Skeletal muscle tissue (tissue), 4 donors: ENCODE results near the gene ASGR1. TPM values are rescaled to one million over a fixed set of nuclear protein-coding genes. Genes with fewer than 3 reads are reported as not detected.
"Not testable (repeated sequence)": the region's sequence is repeated elsewhere in the genome, so short reads cannot be mapped to it uniquely, and the experiment has no call there.

ENCODE experiments used
- H3K27ac ChIP-seq: one replicate; pipeline ENCODE4 v1.7.0; 2013; ENCODE audit warnings: mild to moderate bottlenecking, low read depth, low read length, inconsistent platforms
- H3K27me3 ChIP-seq, 3 donors: one replicate each; pipeline ENCODE4 v1.7.0; 2013; ENCODE audit warnings: low read length in 3 of 3; ENCODE audit not compliant: control insufficient read depth in 3 of 3, insufficient read depth in 3 of 3
- H3K36me3 ChIP-seq, 3 donors: one replicate each; pipeline ENCODE4 v1.7.0; 2013; ENCODE audit warnings: low read length in 3 of 3; ENCODE audit not compliant: control insufficient read depth in 3 of 3, insufficient read depth in 3 of 3
- H3K4me1 ChIP-seq, 3 donors: one replicate each; pipeline ENCODE4 v1.7.0; 2013; ENCODE audit warnings: low read length in 3 of 3, mild to moderate bottlenecking in 3 of 3; ENCODE audit not compliant: control insufficient read depth in 3 of 3, insufficient read depth in 3 of 3
- H3K4me3 ChIP-seq, 3 donors: one replicate each; pipeline ENCODE4 v1.7.0; 2013; ENCODE audit warnings: low read length in 3 of 3
- H3K9ac ChIP-seq, 3 donors: one replicate each; pipeline ENCODE4 v1.7.0; 2013; ENCODE audit warnings: low read length in 3 of 3, mild to moderate bottlenecking in 3 of 3, moderate library complexity in 2 of 3, low read depth in 1 of 3
- H3K9me3 ChIP-seq, 3 donors: one replicate each; pipeline ENCODE4 v1.7.0; 2013; ENCODE audit warnings: low read length in 3 of 3; ENCODE audit not compliant: control insufficient read depth in 3 of 3
- total RNA-seq: library from RNA; depleted of rRNA; stranded (reverse); fragments of >200 nt; gene quantifications from one replicate; pipeline ENCODE4 v1.2.3, GENCODE V29; 2014
- donor health status: Osteomylitis.

Gene ASGR1
- total RNA-seq, 1 donor from 2014 or later = 1.0 TPM

GRCh38 chr17:7177191-7177953 lies 1.8 kb downstream of the ASGR1 start:
- peak overlapping the region; percentile 48 to 60 (median 50) for H3K4me3 ChIP-seq
- H3K36me3 ChIP-seq = no peaks in the 10 kb centered on the region
- H3K9me3 ChIP-seq = no peaks in the 10 kb centered on the region
- H3K9ac ChIP-seq = peak overlapping the region in 1 of 3 donors; percentile 62
- H3K27ac ChIP-seq = no peak overlapping the region
- H3K4me1 ChIP-seq = peaks cover 17 to 19% (median 17%) of the 10 kb centered on the region in 3 donors
- peaks cover 41 to 54% (median 52%) of the 10 kb centered on the region in 3 donors for H3K27me3 ChIP-seq

GRCh38 chr17:7176841-7177190 lies 2.4 kb downstream of the ASGR1 start:
- Histone ChIP-seq H3K36me3 (no peaks in the 10 kb centered on the region), H3K27me3 (peaks cover 41 to 54% (median 52%) of the 10 kb centered on the region in 3 donors), H3K9ac (no peak overlapping the region), H3K4me3 (no peak overlapping the region), H3K9me3 (no peaks in the 10 kb centered on the region), H3K4me1 (peaks cover 17 to 19% (median 17%) of the 10 kb centered on the region in 3 donors), H3K27ac (no peak overlapping the region)

GRCh38 chr17:7176107-7176840 lies 2.9 kb downstream of the ASGR1 start:
- Histone ChIP-seq H3K4me3 (no peak overlapping the region), H3K9ac (no peak overlapping the region), H3K27ac (no peak overlapping the region), H3K4me1 (peaks cover 17 to 19% (median 17%) of the 10 kb centered on the region in 3 donors), H3K9me3 (no peaks in the 10 kb centered on the region), H3K27me3 (peaks cover 41 to 54% (median 52%) of the 10 kb centered on the region in 3 donors), H3K36me3 (no peaks in the 10 kb centered on the region)

- no peaks in the 10 kb centered on the region for H3K36me3 ChIP-seq
- H3K27me3 ChIP-seq = peaks cover 41 to 54% (median 52%) of the 10 kb centered on the region in 3 donors
- no peak overlapping the region for H3K9ac ChIP-seq
- H3K9me3 ChIP-seq = no peaks in the 10 kb centered on the region
- H3K4me3 ChIP-seq = no peak overlapping the region
- H3K27ac ChIP-seq = no peak overlapping the region
- H3K4me1 ChIP-seq = peaks cover 17 to 19% (median 17%) of the 10 kb centered on the region in 3 donors
Observed at GRCh38 chr17:7175330-7175733, 3.8 kb downstream of the ASGR1 start.

GRCh38 chr17:7174603-7175326 lies 4.4 kb downstream of the ASGR1 start:
- peak overlapping the region in 1 of 3 donors; percentile 27 for H3K9ac ChIP-seq
- H3K27ac ChIP-seq = no peak overlapping the region
- H3K27me3 ChIP-seq = peaks cover 41 to 54% (median 50%) of the 10 kb centered on the region in 3 donors
- H3K36me3 ChIP-seq = no peaks in the 10 kb centered on the region
- H3K4me3 ChIP-seq = no peak overlapping the region
- peaks cover 17 to 19% (median 17%) of the 10 kb centered on the region in 3 donors for H3K4me1 ChIP-seq
- H3K9me3 ChIP-seq = no peaks in the 10 kb centered on the region

GRCh38 chr17:7173687-7174602 lies 5.2 kb downstream of the ASGR1 start:
- H3K4me3 ChIP-seq = peak overlapping the region; percentile 6 to 48 (median 38)
- H3K27ac ChIP-seq = no peak overlapping the region
- H3K9ac ChIP-seq = peak overlapping the region in 2 of 3 donors; percentile 27 to 45
- H3K4me1 ChIP-seq = peaks cover 17 to 19% (median 17%) of the 10 kb centered on the region in 3 donors
- no peaks in the 10 kb centered on the region for H3K9me3 ChIP-seq
- H3K27me3 ChIP-seq = peaks cover 39 to 54% (median 48%) of the 10 kb centered on the region in 3 donors
- H3K36me3 ChIP-seq = no peaks in the 10 kb centered on the region

- H3K27ac ChIP-seq, H3K36me3 ChIP-seq, H3K9ac ChIP-seq, H3K4me3 ChIP-seq, H3K9me3 ChIP-seq: not testable (repeated sequence)
- Histone ChIP-seq H3K27me3 (peaks cover 31 to 47% (median 41%) of the 10 kb centered on the region in 3 donors), H3K4me1 (peaks cover 10 to 11% (median 10%) of the 10 kb centered on the region in 3 donors)
Observed at GRCh38 chr17:7172522-7173191, 6.5 kb downstream of the ASGR1 start.

- H3K9me3 ChIP-seq, H3K9ac ChIP-seq, H3K36me3 ChIP-seq, H3K4me1 ChIP-seq, H3K4me3 ChIP-seq, H3K27ac ChIP-seq: not testable (repeated sequence)
- H3K27me3 ChIP-seq = peaks cover 12 to 19% (median 18%) of the 10 kb centered on the region in 3 donors
Observed at GRCh38 chr17:7169565-7169908, 9.6 kb downstream of the ASGR1 start.
